Heart right ventricle (tissue), 16 donors: ENCODE measurements around the gene PCDHGA1. TPM values are rescaled to one million over a fixed set of nuclear protein-coding genes. Genes with fewer than 3 reads are reported as not detected.

ENCODE experiments used
- ATAC-seq, 8 donors: fragments of 200-7000 bp; cut with Tn5 transposase; one replicate each; pipeline ENCODE4 v1.9.1; 2020; ENCODE audit warnings: mild to moderate bottlenecking in 8 of 8, moderate library complexity in 8 of 8, moderate number of reproducible peaks in 1 of 8
- DNase-seq, 2 donors: peaks; one replicate each; pipeline ENCODE4 v3.0.0-alpha.2; 2020
- H3K27ac ChIP-seq, 10 donors: fragments of 200-600 bp; sonication (generic) in 2 of 10; one replicate each; pipeline versions ENCODE4 v1.5.0 to v1.8.0; 2020 to 2022; ENCODE audit warnings: mild to moderate bottlenecking in 3 of 10
- H3K27me3 ChIP-seq, 7 donors: fragments of 200-600 bp; one replicate each; pipeline ENCODE4 v1.8.0; 2021 to 2022; ENCODE audit warnings: mild to moderate bottlenecking in 2 of 7
- H3K36me3 ChIP-seq, 9 donors: fragments of 200-600 bp; sonication (generic) in 1 of 9; one replicate each; pipeline versions ENCODE4 v1.5.0 to v1.8.0; 2020 to 2022; ENCODE audit warnings: mild to moderate bottlenecking in 2 of 9
- H3K4me1 ChIP-seq, 9 donors: fragments of 200-600 bp; sonication (generic) in 1 of 9; one replicate each; pipeline versions ENCODE4 v1.5.0 to v1.8.0; 2020 to 2022; ENCODE audit warnings: mild to moderate bottlenecking in 4 of 9
- H3K4me3 ChIP-seq, 10 donors: fragments of 200-600 bp; sonication (generic) in 2 of 10; one replicate each; pipeline versions ENCODE4 v1.5.0 to v1.8.0; 2020 to 2022; ENCODE audit warnings: mild to moderate bottlenecking in 7 of 10, moderate library complexity in 2 of 10
- H3K9me3 ChIP-seq, 11 donors: fragments of 200-600 bp in 10 of 11; sonication (generic) in 2 of 11; one replicate each; pipeline versions ENCODE4 v1.5.0 to v1.8.0; 2013 to 2022; ENCODE audit warnings: mild to moderate bottlenecking in 2 of 11, control low read depth in 1 of 11, moderate library complexity in 1 of 11
- CTCF ChIP-seq, 9 donors: fragments of 200-600 bp; sonication (generic) in 2 of 9; IDR thresholded peaks; one replicate each; pipeline versions ENCODE4 v1.5.0 to v1.8.0; 2021 to 2022; ENCODE audit warnings: antibody characterized with exemption in 9 of 9, mild to moderate bottlenecking in 5 of 9, moderate library complexity in 1 of 9
- WGBS, 2 donors: extraction: QIAGEN DNeasy Blood & Tissue Kit; methylation state at CpG; one replicate each; pipeline ENCODE4 v1.1.7; 2013; ENCODE audit warnings: inconsistent platforms in 1 of 2; 5-methylcytosine and 5-hydroxymethylcytosine counted together
- intact Hi-C, 10 donors: fragments of 100-400 bp; cut with DNase I; formaldehyde crosslinking; loops; one replicate each; pipeline versions ENCODE4 v1.11.1 to v1.14.2; 2022
- polyA plus RNA-seq, 2 donors: library from polyadenylated mRNA; stranded (reverse); fragments of 200-250 nt; gene quantifications; one replicate each; pipeline ENCODE4 v1.2.3, GENCODE V29; 2013
- total RNA-seq, 10 donors: library from RNA; stranded (reverse); fragmentation: NEBNext Ultra II Directional in 3 of 10; extraction: Animal tissue kit (Norgen Biotek cat#: 25700) in 3 of 10; gene quantifications; one replicate each; pipeline versions ENCODE4 v1.2.1 to v1.2.4, GENCODE V29; 2021 to 2023
- donor health status: Arrhythmogenic right ventricular cardiomyopathy.
- donor health status: ischemic (EF 13 %, LVEDD 7.1; RV severe dilation, severe dysfunction).
- donor health status: healthy with polysubstance abuse.
- donor health status: DM: no; HTN: yes; CAD: no.
- donor health status: DM: no; HTN: no; CAD: no.
- donor health status: ischemic (EF 25% LVEDD 6.9; RV normal size, moderate dysfunction).
- donor health status: ischemic (EF 25% LVEDD 5.7; RV mildly dilated, moderate dysfunction).
- donor health status: healthy.
- donor health status: DM: yes; HTN: yes; CAD: no.
- donor health status: Ischemic cardiomyopathy.
- donor health status: ischemic (EF 35%, LVEDD 5.7; RV mildly dilated, moderate dysfunction).
- donor health status: nonischemic (EF 11% LVEDD 7.7; RV severe dilation, severe dysfunction).
- donor health status: DM: yes; HTN: yes; CAD: no.
- donor health status: PGD.
- donor health status: ischemic (EF 29% LVEDD 5.4; RV normal size, mild dysfunction).
- donor health status: nonischemic (EF 23%, LVEDD 6.1; RV moderate dilation, normal function).

Gene PCDHGA1
- total and polyA plus RNA-seq, 12 donors = 0.57 to 5.0 (median 2.6) TPM

GRCh38 chr5:141560151-141560550, 229.8 kb downstream of the PCDHGA1 start:
- no peak for ATAC-seq

GRCh38 chr5:141560725-141561483, 230.6 kb downstream of the PCDHGA1 start:
- peak; percentile 80 to 96 (median 89) for TF ChIP-seq CTCF (IDR thresholded peaks at IDR 0.05)
- H3K36me3 ChIP-seq = peaks cover 0 to 51% (median 0%) of the 10 kb centered on the region in 9 donors
- H3K9me3 ChIP-seq = no peaks in the 10 kb centered on the region
- peak overlapping the region in 5 of 10 donors; percentile 2 to 39 (median 15) for H3K4me3 ChIP-seq
- DNase-seq (peak; percentile 69 to 95), ATAC-seq (peak; percentile 81 to 88 (median 84))
- intact Hi-C loops = loop anchor here (2.0 to 10.0 kb wide), 25 partner anchors 34 to 476 kb away; partner anchors contain the start of genes PCDHB15 (in 5 of the 10), PCDHGA3 (in 4 of the 10), PCDHGB7 (in 4 of the 10) and TAF7 (in 4 of the 10)
- H3K27me3 ChIP-seq = no peaks in the 10 kb centered on the region
- WGBS, 2 donors = 12 to 20% methylated on average over 9 of the region's 9 CpGs
- peak overlapping the region; percentile 78 to 95 (median 87) for H3K27ac ChIP-seq
- H3K4me1 ChIP-seq = peaks cover 6 to 63% (median 47%) of the 10 kb centered on the region in 9 donors

More at GRCh38 chr5:141560151-141560550, 229.8 kb downstream of the PCDHGA1 start:
- H3K27me3 ChIP-seq = no peaks in the 10 kb centered on the region
- H3K27ac ChIP-seq = peak overlapping the region; percentile 78 to 95 (median 87)
- H3K36me3 ChIP-seq = peaks cover 0 to 51% (median 0%) of the 10 kb centered on the region in 9 donors
- intact Hi-C loops = loop anchor here (2.0 to 10.0 kb wide), 25 partner anchors 33 to 475 kb away; partner anchors contain the start of genes PCDHB15 (in 5 of the 10), PCDHGA3 (in 4 of the 10), PCDHGB7 (in 4 of the 10) and TAF7 (in 4 of the 10)
- TF ChIP-seq CTCF (IDR thresholded peaks at IDR 0.05) = no peak
- DNase-seq = no peak
- H3K9me3 ChIP-seq = no peaks in the 10 kb centered on the region
- peak overlapping the region in 5 of 10 donors; percentile 2 to 39 (median 15) for H3K4me3 ChIP-seq
- peaks cover 6 to 63% (median 47%) of the 10 kb centered on the region in 9 donors for H3K4me1 ChIP-seq

Other genes starting within 250 kb of the PCDHGA1 start
Only the 30 nearest of the 38 such genes appear.
- 1 to 10 TPM in 8 of 10 donors, under 1 TPM in 2; 0.60 to 5.8 (median 2.0) TPM for gene PCDHB8, start 152.7 kb upstream of the PCDHGA1 start, total RNA-seq
- under 1 TPM; 0.29 to 0.46 TPM for gene PCDHB8, start 152.7 kb upstream of the PCDHGA1 start, polyA plus RNA-seq
- 1 to 10 TPM in 9 of 10 donors, under 1 TPM in 1; 0.98 to 3.7 (median 2.1) TPM for gene PCDHB16, start 148.1 kb upstream of the PCDHGA1 start, total RNA-seq
- 1 to 10 TPM in 1 of 2 donors, under 1 TPM in 1; 0.62 to 1.4 TPM for gene PCDHB16, start 148.1 kb upstream of the PCDHGA1 start, polyA plus RNA-seq
- gene PCDHB9, start 143.4 kb upstream of the PCDHGA1 start, total RNA-seq = 1 to 10 TPM in 5 of 10 donors, under 1 TPM in 5; 0.34 to 3.4 (median 1.1) TPM
- under 1 TPM; 0.25 to 0.59 TPM for gene PCDHB9, start 143.4 kb upstream of the PCDHGA1 start, polyA plus RNA-seq
- gene PCDHB10, start 138.2 kb upstream of the PCDHGA1 start, total RNA-seq = 1 to 10 TPM in 3 of 10 donors, under 1 TPM in 7; 0.28 to 1.3 (median 0.68) TPM
- under 1 TPM; 0.42 to 0.59 TPM for gene PCDHB10, start 138.2 kb upstream of the PCDHGA1 start, polyA plus RNA-seq
- gene PCDHB11, start 130.9 kb upstream of the PCDHGA1 start, total RNA-seq = 1 to 10 TPM in 7 of 10 donors, under 1 TPM in 3; 0.64 to 2.8 (median 1.4) TPM
- gene PCDHB11, start 130.9 kb upstream of the PCDHGA1 start, polyA plus RNA-seq = under 1 TPM; 0.26 to 0.37 TPM
- gene PCDHB12, start 121.8 kb upstream of the PCDHGA1 start, total RNA-seq = 1 to 10 TPM in 6 of 10 donors, under 1 TPM in 4; 0.79 to 1.7 (median 1.1) TPM
- gene PCDHB12, start 121.8 kb upstream of the PCDHGA1 start, polyA plus RNA-seq = under 1 TPM; 0.51 to 0.58 TPM
- 1 to 10 TPM; 2.7 to 5.4 (median 3.6) TPM for gene PCDHB13, start 116.6 kb upstream of the PCDHGA1 start, total RNA-seq
- 1 to 10 TPM; 1.0 to 1.3 TPM for gene PCDHB13, start 116.6 kb upstream of the PCDHGA1 start, polyA plus RNA-seq
- gene PCDHB14, start 107.2 kb upstream of the PCDHGA1 start, total RNA-seq = 1 to 10 TPM; 1.4 to 9.0 (median 4.2) TPM
- gene PCDHB14, start 107.2 kb upstream of the PCDHGA1 start, polyA plus RNA-seq = 1 to 10 TPM; 1.2 to 2.2 TPM
- gene PCDHB15, start 85.1 kb upstream of the PCDHGA1 start, total RNA-seq = 10 to 100 TPM in 2 of 10 donors, 1 to 10 TPM in 8; 3.3 to 10.5 (median 5.2) TPM
- 1 to 10 TPM; 2.3 to 3.4 TPM for gene PCDHB15, start 85.1 kb upstream of the PCDHGA1 start, polyA plus RNA-seq
- under 1 TPM in 2 of 10 donors, not detected in 8; 0.28 TPM for gene SLC25A2, start 26.5 kb upstream of the PCDHGA1 start, total RNA-seq
- under 1 TPM in 1 of 2 donors, not detected in 1; 0.22 TPM for gene SLC25A2, start 26.5 kb upstream of the PCDHGA1 start, polyA plus RNA-seq
- 100 to 1,000 TPM in 8 of 10 donors, 10 to 100 TPM in 2; 93.4 to 111 (median 107) TPM for gene TAF7, start 9.7 kb upstream of the PCDHGA1 start, total RNA-seq
- 10 to 100 TPM; 33.1 to 89.9 TPM for gene TAF7, start 9.7 kb upstream of the PCDHGA1 start, polyA plus RNA-seq
- 10 to 100 TPM in 6 of 10 donors, 1 to 10 TPM in 4; 7.0 to 15.3 (median 12.2) TPM for gene PCDHGA2, start 8.2 kb downstream of the PCDHGA1 start, total RNA-seq
- 1 to 10 TPM; 1.6 to 2.0 TPM for gene PCDHGA2, start 8.2 kb downstream of the PCDHGA1 start, polyA plus RNA-seq
- 10 to 100 TPM; 10.0 to 21.0 (median 15.2) TPM for gene PCDHGA3, start 13.3 kb downstream of the PCDHGA1 start, total RNA-seq
- gene PCDHGA3, start 13.3 kb downstream of the PCDHGA1 start, polyA plus RNA-seq = 1 to 10 TPM; 1.3 to 7.5 TPM
- gene PCDHGB1, start 19.6 kb downstream of the PCDHGA1 start, total RNA-seq = 10 to 100 TPM in 3 of 10 donors, 1 to 10 TPM in 7; 5.2 to 13.2 (median 9.0) TPM
- gene PCDHGB1, start 19.6 kb downstream of the PCDHGA1 start, polyA plus RNA-seq = 1 to 10 TPM in 1 of 2 donors, under 1 TPM in 1; 0.19 to 7.2 TPM
- gene PCDHGA4, start 24.5 kb downstream of the PCDHGA1 start, total RNA-seq = 10 to 100 TPM in 8 of 10 donors, 1 to 10 TPM in 2; 7.4 to 16.0 (median 10.5) TPM
- 1 to 10 TPM in 1 of 2 donors, under 1 TPM in 1; 0.70 to 4.8 TPM for gene PCDHGA4, start 24.5 kb downstream of the PCDHGA1 start, polyA plus RNA-seq
- gene PCDHGB2, start 29.5 kb downstream of the PCDHGA1 start, total RNA-seq = 10 to 100 TPM in 7 of 10 donors, 1 to 10 TPM in 3; 8.2 to 17.0 (median 11.5) TPM
- 1 to 10 TPM in 1 of 2 donors, under 1 TPM in 1; 0.64 to 5.2 TPM for gene PCDHGB2, start 29.5 kb downstream of the PCDHGA1 start, polyA plus RNA-seq
- gene PCDHGA5, start 33.6 kb downstream of the PCDHGA1 start, total RNA-seq = 1 to 10 TPM; 5.5 to 9.7 (median 7.1) TPM
- 1 to 10 TPM in 1 of 2 donors, under 1 TPM in 1; 0.59 to 5.3 TPM for gene PCDHGA5, start 33.6 kb downstream of the PCDHGA1 start, polyA plus RNA-seq
- 10 to 100 TPM in 3 of 10 donors, 1 to 10 TPM in 7; 7.0 to 14.0 (median 9.3) TPM for gene PCDHGB3, start 39.7 kb downstream of the PCDHGA1 start, total RNA-seq
- 1 to 10 TPM in 1 of 2 donors, under 1 TPM in 1; 0.39 to 5.1 TPM for gene PCDHGB3, start 39.7 kb downstream of the PCDHGA1 start, polyA plus RNA-seq
- 10 to 100 TPM in 1 of 10 donors, 1 to 10 TPM in 9; 5.4 to 10.6 (median 8.1) TPM for gene PCDHGA6, start 43.4 kb downstream of the PCDHGA1 start, total RNA-seq
- gene PCDHGA6, start 43.4 kb downstream of the PCDHGA1 start, polyA plus RNA-seq = 1 to 10 TPM; 1.2 to 9.4 TPM
- gene PCDHGA7, start 52.2 kb downstream of the PCDHGA1 start, total RNA-seq = 10 to 100 TPM in 1 of 10 donors, 1 to 10 TPM in 9; 5.9 to 11.5 (median 8.1) TPM
- gene PCDHGA7, start 52.2 kb downstream of the PCDHGA1 start, polyA plus RNA-seq = 1 to 10 TPM in 1 of 2 donors, under 1 TPM in 1; 0.54 to 6.4 TPM
- 10 to 100 TPM in 1 of 10 donors, 1 to 10 TPM in 9; 5.1 to 10.9 (median 7.3) TPM for gene PCDHGB4, start 57.2 kb downstream of the PCDHGA1 start, total RNA-seq
- gene PCDHGB4, start 57.2 kb downstream of the PCDHGA1 start, polyA plus RNA-seq = 1 to 10 TPM in 1 of 2 donors, under 1 TPM in 1; 0.96 to 3.3 TPM
- 10 to 100 TPM in 1 of 10 donors, 1 to 10 TPM in 9; 7.2 to 11.2 (median 8.7) TPM for gene PCDHGA8, start 62.1 kb downstream of the PCDHGA1 start, total RNA-seq
- 1 to 10 TPM in 1 of 2 donors, under 1 TPM in 1; 0.28 to 3.7 TPM for gene PCDHGA8, start 62.1 kb downstream of the PCDHGA1 start, polyA plus RNA-seq
- gene PCDHGB5, start 67.4 kb downstream of the PCDHGA1 start, total RNA-seq = 10 to 100 TPM in 2 of 10 donors, 1 to 10 TPM in 8; 6.6 to 12.1 (median 8.2) TPM
- 1 to 10 TPM; 1.6 to 3.8 TPM for gene PCDHGB5, start 67.4 kb downstream of the PCDHGA1 start, polyA plus RNA-seq
- gene PCDHGA9, start 72.3 kb downstream of the PCDHGA1 start, total RNA-seq = 1 to 10 TPM; 4.0 to 8.3 (median 6.0) TPM
- gene PCDHGA9, start 72.3 kb downstream of the PCDHGA1 start, polyA plus RNA-seq = 1 to 10 TPM in 1 of 2 donors, under 1 TPM in 1; 0.55 to 7.1 TPM
- 10 to 100 TPM in 1 of 10 donors, 1 to 10 TPM in 9; 4.6 to 10.2 (median 6.6) TPM for gene PCDHGB6, start 77.5 kb downstream of the PCDHGA1 start, total RNA-seq
- gene PCDHGB6, start 77.5 kb downstream of the PCDHGA1 start, polyA plus RNA-seq = 1 to 10 TPM; 1.1 to 5.8 TPM
- gene PCDHGA10, start 82.5 kb downstream of the PCDHGA1 start, total RNA-seq = 1 to 10 TPM; 4.3 to 7.8 (median 6.7) TPM
- 1 to 10 TPM in 1 of 2 donors, under 1 TPM in 1; 0.52 to 3.4 TPM for gene PCDHGA10, start 82.5 kb downstream of the PCDHGA1 start, polyA plus RNA-seq
- gene PCDHGB7, start 87.2 kb downstream of the PCDHGA1 start, total RNA-seq = 10 to 100 TPM in 8 of 10 donors, 1 to 10 TPM in 2; 5.9 to 12.6 (median 10.5) TPM
- gene PCDHGB7, start 87.2 kb downstream of the PCDHGA1 start, polyA plus RNA-seq = 1 to 10 TPM; 1.9 to 5.6 TPM
- gene PCDHGA11, start 90.5 kb downstream of the PCDHGA1 start, total RNA-seq = 1 to 10 TPM; 3.3 to 8.5 (median 5.4) TPM
- 1 to 10 TPM in 1 of 2 donors, under 1 TPM in 1; 0.74 to 7.2 TPM for gene PCDHGA11, start 90.5 kb downstream of the PCDHGA1 start, polyA plus RNA-seq
- gene PCDHGA12, start 100.0 kb downstream of the PCDHGA1 start, total RNA-seq = 1 to 10 TPM; 5.4 to 9.2 (median 6.1) TPM
- gene PCDHGA12, start 100.0 kb downstream of the PCDHGA1 start, polyA plus RNA-seq = 1 to 10 TPM; 1.6 to 5.3 TPM
- 10 to 100 TPM; 12.8 to 19.5 (median 15.9) TPM for gene PCDHGC3, start 145.5 kb downstream of the PCDHGA1 start, total RNA-seq
- 10 to 100 TPM; 43.4 to 48.6 TPM for gene PCDHGC3, start 145.5 kb downstream of the PCDHGA1 start, polyA plus RNA-seq